ENCODE results near the gene MUC5AC.
"Not testable (repeated sequence)": the region's sequence is repeated elsewhere in the genome, so short reads cannot be mapped to it uniquely, and the experiment has no call there.

The MUC5AC gene

GRCh38 chr11:1209371-1210057, 51.8 kb downstream of the MUC5AC start:
- no peak for DNase-seq

GRCh38 chr11:1211838-1212237, 54.1 kb downstream of the MUC5AC start:
- no peak for DNase-seq

- DNase-seq = not testable (repeated sequence)
Observed at GRCh38 chr11:1215826-1216225, 58.1 kb downstream of the MUC5AC start.

- DNase-seq = no peak
Observed at GRCh38 chr11:1217151-1217550, 59.4 kb downstream of the MUC5AC start.

GRCh38 chr11:1218256-1218787, 60.6 kb downstream of the MUC5AC start:
- DNase-seq = peak; percentile 60 to 84

- DNase-seq = no peak
Observed at GRCh38 chr11:1218788-1219445, 61.2 kb downstream of the MUC5AC start.

- no peak for DNase-seq
Observed at GRCh38 chr11:1219446-1219833, 61.7 kb downstream of the MUC5AC start.

- DNase-seq = peak in 1 of 2 experiments; percentile 57
Observed at GRCh38 chr11:1219834-1220815, 62.4 kb downstream of the MUC5AC start.

GRCh38 chr11:1220941-1221721, 63.4 kb downstream of the MUC5AC start:
- DNase-seq = peak in 1 of 2 experiments; percentile 53

GRCh38 chr11:1221848-1222311, 64.1 kb downstream of the MUC5AC start:
- DNase-seq = no peak

GRCh38 chr11:1222491-1223345, 65.0 kb downstream of the MUC5AC start, which contains the start of gene MUC5B:
Gene MUC5B, plus strand, starts transcription at chr11:1223066. Its CDS starts 58 bp downstream, at chr11:1223124.
- peak in 1 of 2 experiments; percentile 35 for DNase-seq

GRCh38 chr11:1223346-1224110, 65.8 kb downstream of the MUC5AC start:
- peak in 1 of 2 experiments; percentile 54 for DNase-seq

- DNase-seq = peak; percentile 65 to 81
Observed at GRCh38 chr11:1224111-1224490, 66.3 kb downstream of the MUC5AC start.

GRCh38 chr11:1224491-1225385, 67.0 kb downstream of the MUC5AC start:
- peak; percentile 83 to 94 for DNase-seq

- DNase-seq = no peak
Observed at GRCh38 chr11:1225386-1226225, 67.9 kb downstream of the MUC5AC start.

- DNase-seq = no peak
Observed at GRCh38 chr11:1226226-1226985, 68.7 kb downstream of the MUC5AC start.

GRCh38 chr11:1226986-1227550, 69.3 kb downstream of the MUC5AC start:
- no peak for DNase-seq
